DMS79 (cell line): ENCODE data around the gene TSSK6.

Experiments
- DNase-seq: peaks from one replicate; lab custom pipeline; 2025; lab: John Stamatoyannopoulos, UW

The TSSK6 gene

GRCh38 chr19:19514881-19515641 lies at the start of gene TSSK6:
Gene TSSK6, minus strand, starts transcription at chr19:19515548. Its CDS starts 121 bp downstream, at chr19:19515427.
- no peak for DNase-seq

- no peak for DNase-seq
Observed at GRCh38 chr19:19563348-19563848, 48.0 kb upstream of the TSSK6 start.

- DNase-seq: no peak
Observed at GRCh38 chr19:19562665-19563347, 47.5 kb upstream of the TSSK6 start.

- no peak for DNase-seq
Observed at GRCh38 chr19:19561946-19562664, 46.8 kb upstream of the TSSK6 start.

GRCh38 chr19:19559931-19560330 lies 44.6 kb upstream of the TSSK6 start:
- no peak for DNase-seq

GRCh38 chr19:19558636-19559035 lies 43.3 kb upstream of the TSSK6 start:
- DNase-seq: no peak

- no peak for DNase-seq
Observed at GRCh38 chr19:19558055-19558454, 42.7 kb upstream of the TSSK6 start.

- no peak for DNase-seq
Observed at GRCh38 chr19:19554074-19555023, 39.0 kb upstream of the TSSK6 start.

- no peak for DNase-seq
Observed at GRCh38 chr19:19553670-19554069, 38.3 kb upstream of the TSSK6 start.

GRCh38 chr19:19552798-19553197 lies 37.5 kb upstream of the TSSK6 start:
- DNase-seq: no peak

GRCh38 chr19:19551853-19552192 lies 36.5 kb upstream of the TSSK6 start:
- no peak for DNase-seq

GRCh38 chr19:19550972-19551852 lies 35.9 kb upstream of the TSSK6 start:
- DNase-seq: no peak

GRCh38 chr19:19550485-19550929 lies 35.2 kb upstream of the TSSK6 start:
- DNase-seq: no peak

GRCh38 chr19:19549804-19550464 lies 34.6 kb upstream of the TSSK6 start:
- DNase-seq: no peak

- DNase-seq: no peak
Observed at GRCh38 chr19:19548915-19549759, 33.8 kb upstream of the TSSK6 start.

- DNase-seq: no peak
Observed at GRCh38 chr19:19547674-19548336, 32.5 kb upstream of the TSSK6 start.

GRCh38 chr19:19546751-19547162 lies 31.4 kb upstream of the TSSK6 start:
- no peak for DNase-seq

GRCh38 chr19:19545707-19546106 lies 30.4 kb upstream of the TSSK6 start:
- no peak for DNase-seq
